ENCODE results near the gene INSR. TPM values are rescaled to one million over a fixed set of nuclear protein-coding genes. Genes with fewer than 3 reads are reported as not detected.

Gene INSR
- total RNA-seq, 2 experiments from 2014 or later: 0.87 to 1.0 TPM

DNA sequence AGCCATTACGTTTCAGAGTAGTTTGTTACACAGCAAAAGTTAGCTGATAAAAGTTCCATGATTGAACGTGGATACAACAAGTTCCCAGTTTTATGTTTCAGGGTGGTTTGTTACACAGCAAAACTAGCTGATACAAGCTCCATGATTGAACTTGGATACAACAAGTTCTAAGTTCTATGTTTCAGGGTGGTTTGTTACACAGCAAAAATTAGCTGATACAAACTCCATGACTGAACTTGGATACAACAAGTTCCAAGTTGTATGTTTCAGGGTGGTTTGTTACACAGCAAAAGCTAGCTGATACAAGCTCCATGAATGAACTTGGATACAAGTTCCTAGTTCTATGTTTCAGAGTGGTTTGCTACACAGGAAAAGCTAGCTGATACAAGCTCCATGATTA lies 47.6 kb downstream of the INSR start:
- Mint-ChIP-seq H3K4me3 (no peak overlapping the region), H3K27me3 (peaks cover 4% of the 10 kb centered on the region), H3K36me3 (ENCODE audit: low read depth) (no peaks in the 10 kb centered on the region), H3K4me1 (ENCODE audit: low read depth) (no peaks in the 10 kb centered on the region), H3K9me3 (peaks cover 1% of the 10 kb centered on the region), H3K27ac (no peak overlapping the region)
- POLR2A ChIA-PET: no interaction called here
- DNase-seq (no peak), ATAC-seq (no peak)
- CTCF ChIA-PET: interaction anchor here (1.1 kb wide), 1 partner anchor 62 kb away, joined by 3 read pairs; no protein-coding TSS in a partner anchor
- TF ChIP-seq, protein P1, sequence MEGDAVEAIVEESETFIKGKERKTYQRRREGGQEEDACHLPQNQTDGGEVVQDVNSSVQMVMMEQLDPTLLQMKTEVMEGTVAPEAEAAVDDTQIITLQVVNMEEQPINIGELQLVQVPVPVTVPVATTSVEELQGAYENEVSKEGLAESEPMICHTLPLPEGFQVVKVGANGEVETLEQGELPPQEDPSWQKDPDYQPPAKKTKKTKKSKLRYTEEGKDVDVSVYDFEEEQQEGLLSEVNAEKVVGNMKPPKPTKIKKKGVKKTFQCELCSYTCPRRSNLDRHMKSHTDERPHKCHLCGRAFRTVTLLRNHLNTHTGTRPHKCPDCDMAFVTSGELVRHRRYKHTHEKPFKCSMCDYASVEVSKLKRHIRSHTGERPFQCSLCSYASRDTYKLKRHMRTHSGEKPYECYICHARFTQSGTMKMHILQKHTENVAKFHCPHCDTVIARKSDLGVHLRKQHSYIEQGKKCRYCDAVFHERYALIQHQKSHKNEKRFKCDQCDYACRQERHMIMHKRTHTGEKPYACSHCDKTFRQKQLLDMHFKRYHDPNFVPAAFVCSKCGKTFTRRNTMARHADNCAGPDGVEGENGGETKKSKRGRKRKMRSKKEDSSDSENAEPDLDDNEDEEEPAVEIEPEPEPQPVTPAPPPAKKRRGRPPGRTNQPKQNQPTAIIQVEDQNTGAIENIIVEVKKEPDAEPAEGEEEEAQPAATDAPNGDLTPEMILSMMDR (IDR thresholded peaks at IDR 0.05): no peak
- intact Hi-C loops (cut with micrococcal nuclease): no loop called here

DNA sequence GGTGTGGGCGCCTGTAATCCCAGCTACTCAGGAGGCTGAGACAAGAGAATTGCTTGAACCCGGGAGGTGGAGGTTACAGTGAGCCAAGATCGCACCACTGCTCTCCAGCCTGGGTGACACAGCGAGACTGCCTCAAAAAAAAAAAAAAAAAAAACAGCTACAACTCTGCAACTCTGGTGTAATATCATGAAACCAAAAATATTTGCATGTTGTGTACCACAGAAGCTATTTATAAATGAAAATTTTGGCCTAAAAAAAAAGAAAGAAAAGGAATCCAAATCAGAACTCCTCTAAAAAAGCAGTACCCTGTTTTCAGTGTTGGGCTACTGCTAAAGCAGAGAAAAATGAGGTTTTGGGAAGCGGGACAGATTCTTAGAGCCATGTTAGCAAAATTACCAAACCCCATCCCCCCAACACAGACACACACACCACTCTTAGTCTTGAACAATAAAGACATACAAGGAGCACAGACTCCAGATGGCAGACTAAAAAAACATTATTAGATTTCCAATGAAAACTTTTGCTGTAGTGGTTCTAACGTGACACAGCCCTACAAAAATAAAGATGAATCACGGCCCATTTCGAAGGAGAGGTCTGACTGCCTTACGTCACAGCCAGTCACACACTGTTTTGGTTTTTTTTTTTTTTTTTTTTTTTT lies 51.5 kb downstream of the INSR start:
- no peak overlapping the region for H3K4me3 Mint-ChIP-seq
- POLR2A ChIA-PET: no interaction called here
- intact Hi-C loops (cut with micrococcal nuclease): no loop called here
- H3K27ac Mint-ChIP-seq: no peak overlapping the region
- peaks cover 9% of the 10 kb centered on the region for H3K9me3 Mint-ChIP-seq
- CTCF ChIA-PET: no interaction called here
- DNase-seq (no peak), ATAC-seq (no peak)
- TF ChIP-seq, protein P1 (IDR thresholded peaks at IDR 0.05): no peak
- peaks cover 3% of the 10 kb centered on the region for H3K36me3 Mint-ChIP-seq (ENCODE audit: low read depth)
- no peaks in the 10 kb centered on the region for H3K27me3 Mint-ChIP-seq
- no peaks in the 10 kb centered on the region for H3K4me1 Mint-ChIP-seq (ENCODE audit: low read depth)

DNA sequence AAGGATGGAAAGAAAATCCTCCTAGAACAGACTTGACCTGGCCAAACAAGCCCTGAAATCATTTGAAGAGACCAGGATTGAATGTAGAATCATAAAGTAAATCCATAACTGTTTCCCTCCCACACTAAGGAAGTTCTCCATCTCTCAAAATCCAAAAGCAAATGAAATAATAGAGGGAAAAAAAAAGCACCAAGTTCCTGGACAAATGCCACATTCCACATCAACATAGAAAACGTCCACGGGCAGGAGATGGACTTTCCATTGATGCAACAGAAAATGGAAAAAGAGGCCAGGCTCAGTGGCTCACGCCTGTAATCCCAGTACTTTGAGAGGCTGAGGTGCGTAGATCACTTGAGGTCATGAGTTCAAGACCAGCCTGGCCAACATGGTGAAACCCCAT lies 56.2 kb downstream of the INSR start:
- ATAC-seq (no peak), DNase-seq (no peak)
- Mint-ChIP-seq H3K27me3 (no peaks in the 10 kb centered on the region), H3K4me1 (ENCODE audit: low read depth) (no peaks in the 10 kb centered on the region), H3K4me3 (no peak overlapping the region), H3K36me3 (ENCODE audit: low read depth) (peaks cover 3% of the 10 kb centered on the region), H3K9me3 (peaks cover 8% of the 10 kb centered on the region), H3K27ac (no peak overlapping the region)
- CTCF ChIA-PET: no interaction called here
- intact Hi-C loops (cut with micrococcal nuclease): no loop called here
- TF ChIP-seq, protein P1 (IDR thresholded peaks at IDR 0.05): no peak
- POLR2A ChIA-PET: no interaction called here

DNA sequence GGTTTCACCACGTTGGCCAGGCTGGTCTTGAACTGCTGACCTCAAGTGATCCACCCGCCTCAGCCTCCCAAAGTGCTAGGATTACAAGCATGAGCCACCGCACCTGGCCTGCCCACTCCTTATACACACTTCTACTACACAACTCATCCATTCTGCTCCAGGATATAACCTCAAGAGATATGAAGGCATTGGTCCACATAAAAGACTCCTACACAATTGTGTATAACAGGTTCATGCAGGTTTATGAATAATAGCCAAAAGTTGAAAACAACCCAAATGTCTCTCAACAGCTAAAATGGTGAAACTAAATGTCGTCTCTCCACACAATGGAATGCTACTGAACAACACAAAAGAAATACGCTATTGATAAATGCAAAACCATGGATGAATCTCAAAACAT lies 58.1 kb downstream of the INSR start:
- ATAC-seq (no peak), DNase-seq (no peak)
- H3K36me3 Mint-ChIP-seq (ENCODE audit: low read depth): peaks cover 3% of the 10 kb centered on the region
- H3K9me3 Mint-ChIP-seq: peaks cover 8% of the 10 kb centered on the region
- no peaks in the 10 kb centered on the region for H3K4me1 Mint-ChIP-seq (ENCODE audit: low read depth)
- intact Hi-C loops (cut with micrococcal nuclease): no loop called here
- H3K4me3 Mint-ChIP-seq: no peak overlapping the region
- CTCF ChIA-PET: interaction anchor here (0.8 kb wide), 1 partner anchor 89 kb away, joined by 3 read pairs; no protein-coding TSS in a partner anchor
- H3K27ac Mint-ChIP-seq: no peak overlapping the region
- POLR2A ChIA-PET: no interaction called here
- TF ChIP-seq, protein P1 (IDR thresholded peaks at IDR 0.05): no peak
- H3K27me3 Mint-ChIP-seq: no peaks in the 10 kb centered on the region

DNA sequence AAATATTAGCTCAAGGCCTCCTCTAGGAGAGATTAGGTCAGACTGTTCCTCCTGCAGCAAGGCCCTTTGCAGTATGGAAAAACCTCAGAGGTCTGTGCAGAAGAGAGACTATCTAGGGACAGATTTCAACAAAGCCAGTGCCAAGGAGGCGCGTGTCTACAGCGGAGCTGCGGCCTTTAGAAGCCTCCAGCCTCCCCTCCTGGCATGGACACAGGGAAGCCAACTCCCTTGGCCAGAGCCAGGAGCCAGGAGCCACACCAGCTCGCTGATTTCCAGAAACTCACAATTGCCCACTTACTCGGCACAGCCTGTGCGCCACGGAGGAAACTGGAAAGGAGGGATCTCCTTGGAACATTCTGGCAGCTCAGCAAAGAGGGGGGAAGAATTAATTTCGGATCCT lies 63.4 kb downstream of the INSR start:
- ChIA-PET POLR2A (no interaction called here), CTCF (no interaction called here)
- Mint-ChIP-seq H3K4me3 (no peak overlapping the region), H3K27ac (no peak overlapping the region), H3K27me3 (peaks cover 2% of the 10 kb centered on the region), H3K9me3 (no peaks in the 10 kb centered on the region), H3K4me1 (ENCODE audit: low read depth) (peaks cover 2% of the 10 kb centered on the region), H3K36me3 (ENCODE audit: low read depth) (no peaks in the 10 kb centered on the region)
- DNase-seq (no peak), ATAC-seq (no peak)
- TF ChIP-seq, protein P1 (IDR thresholded peaks at IDR 0.05): no peak
- intact Hi-C loops (cut with micrococcal nuclease): no loop called here

Data from activated CD8-positive, alpha-beta T cell treated with anti-CD3 and anti-CD28 coated beads for 36 hours (primary cell).